ENCODE results near the gene AADACL2.
"Not testable (repeated sequence)": the region's sequence is repeated elsewhere in the genome, so short reads cannot be mapped to it uniquely, and the experiment has no call there.

Gene AADACL2, protein sequence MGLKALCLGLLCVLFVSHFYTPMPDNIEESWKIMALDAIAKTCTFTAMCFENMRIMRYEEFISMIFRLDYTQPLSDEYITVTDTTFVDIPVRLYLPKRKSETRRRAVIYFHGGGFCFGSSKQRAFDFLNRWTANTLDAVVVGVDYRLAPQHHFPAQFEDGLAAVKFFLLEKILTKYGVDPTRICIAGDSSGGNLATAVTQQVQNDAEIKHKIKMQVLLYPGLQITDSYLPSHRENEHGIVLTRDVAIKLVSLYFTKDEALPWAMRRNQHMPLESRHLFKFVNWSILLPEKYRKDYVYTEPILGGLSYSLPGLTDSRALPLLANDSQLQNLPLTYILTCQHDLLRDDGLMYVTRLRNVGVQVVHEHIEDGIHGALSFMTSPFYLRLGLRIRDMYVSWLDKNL

DNA sequence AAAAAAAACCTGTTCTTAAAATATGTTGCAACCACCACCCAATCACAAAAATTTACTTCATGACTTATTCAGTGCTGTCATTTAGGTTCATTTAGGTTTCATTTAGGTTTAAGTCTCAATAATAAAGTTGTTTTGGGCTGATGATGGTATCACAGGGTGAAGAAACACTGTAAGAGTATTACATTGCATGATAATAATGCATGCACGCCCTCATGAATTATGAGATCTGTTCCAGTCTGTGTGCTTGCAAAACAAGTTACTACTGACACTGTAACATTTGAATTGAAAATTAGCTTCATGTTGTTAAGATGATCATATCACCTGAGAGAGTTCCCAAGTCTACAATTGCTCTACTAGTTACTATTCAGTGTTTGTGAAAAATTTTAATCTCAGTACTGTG, at the start of gene AADACL2:
Gene AADACL2, plus strand, starts transcription at position 315 of the 400 bp plus-strand sequence. CDS start 109 bp downstream, outside the sequence.
- DNase-seq = no peak

DNA sequence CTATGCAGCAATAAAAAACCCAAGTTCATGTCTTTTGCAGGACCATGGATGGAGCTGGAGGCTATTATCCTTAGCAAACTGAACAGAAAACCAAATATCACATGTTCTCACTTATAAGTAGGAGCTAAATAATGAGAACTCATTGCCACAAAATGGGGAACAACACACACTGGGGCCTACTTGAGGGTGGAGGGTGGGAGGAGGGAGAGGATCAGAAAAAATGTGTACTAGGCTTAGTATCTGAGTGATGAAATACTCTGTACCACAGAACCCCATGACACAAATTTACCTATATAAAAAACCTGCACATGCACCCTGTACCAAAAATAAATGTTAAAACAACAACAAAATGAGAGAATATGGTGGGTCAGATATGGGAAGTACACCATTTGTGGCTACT, 49.6 kb upstream of the AADACL2 start:
- DNase-seq = no peak

DNA sequence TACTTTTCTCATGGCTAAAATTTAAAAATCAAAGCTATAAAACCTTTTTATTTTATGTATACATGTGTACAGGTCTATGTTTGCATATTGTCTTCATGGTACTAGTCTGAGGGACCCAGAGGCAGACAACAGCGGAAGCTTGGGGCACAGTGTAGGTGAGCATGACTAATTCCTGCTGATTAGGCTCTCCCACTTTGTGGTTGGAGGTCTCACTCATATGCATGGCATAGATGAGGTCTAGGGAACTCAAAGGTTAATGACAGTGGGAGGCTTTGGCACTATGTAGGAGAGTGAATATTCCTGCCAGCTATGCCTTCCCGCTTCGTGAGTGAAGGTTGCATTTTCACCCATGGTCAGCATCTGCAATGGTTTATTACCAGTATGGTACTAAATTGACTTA, 47.5 kb upstream of the AADACL2 start:
- peak in 1 of 2 experiments; percentile 6 for DNase-seq

DNA sequence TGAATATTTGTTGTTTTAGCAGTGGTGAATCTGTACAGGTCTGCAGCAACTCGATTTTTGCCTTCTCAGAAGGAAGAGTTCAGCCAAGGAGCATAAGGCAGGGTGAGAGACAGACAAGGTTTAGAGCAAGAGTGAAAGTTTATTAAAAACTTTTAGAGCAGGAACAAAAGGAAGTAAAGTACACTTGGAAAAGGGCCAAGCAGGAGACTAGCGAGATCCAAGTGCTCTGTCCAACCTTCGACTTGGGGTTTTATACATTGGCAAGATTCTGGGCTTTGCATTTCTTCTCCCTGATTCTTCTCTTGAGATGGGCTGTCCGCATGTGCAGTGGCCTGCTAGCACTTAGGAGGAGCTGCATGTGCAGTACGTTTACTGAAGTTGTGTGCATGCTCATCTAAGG, 46.7 kb upstream of the AADACL2 start:
- DNase-seq = no peak

DNA sequence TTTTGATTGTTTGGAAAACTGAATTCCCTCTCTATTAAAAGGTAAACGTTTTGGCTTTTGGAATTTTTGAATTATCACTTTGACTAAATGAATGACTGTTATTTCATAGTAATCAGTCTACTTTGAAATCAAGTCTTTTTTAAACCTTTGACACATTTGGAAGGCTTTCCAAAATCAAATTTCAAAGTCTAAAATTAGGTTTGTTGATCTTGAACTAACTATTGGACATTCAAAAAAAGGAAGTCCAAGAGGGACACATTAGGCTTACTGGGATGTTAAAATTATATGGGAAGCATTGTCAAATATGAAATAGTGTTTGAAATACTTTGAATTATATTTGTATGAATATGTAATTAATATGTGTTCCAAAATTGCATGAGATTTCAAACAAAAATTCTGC, 45.2 kb upstream of the AADACL2 start:
- no peak for DNase-seq

DNA sequence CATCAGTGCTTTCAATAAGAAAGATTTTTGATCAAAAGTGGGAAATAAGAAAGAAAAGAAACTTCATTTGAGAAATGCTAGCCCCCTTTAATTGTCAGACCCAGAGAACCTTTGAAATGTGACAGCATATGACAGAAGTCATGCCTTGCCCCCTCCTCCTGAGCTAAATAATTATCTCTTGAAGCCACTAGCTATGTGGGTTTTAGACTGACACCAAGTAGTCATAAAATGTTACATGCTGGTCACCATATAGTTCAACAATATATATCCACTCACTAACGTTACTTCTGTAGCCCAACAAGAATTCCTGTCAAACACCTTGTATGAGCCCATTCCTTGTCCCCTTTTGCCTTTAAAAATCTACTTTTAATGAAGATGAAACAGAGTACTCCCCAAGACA, 43.1 kb upstream of the AADACL2 start:
- DNase-seq = no peak

DNA sequence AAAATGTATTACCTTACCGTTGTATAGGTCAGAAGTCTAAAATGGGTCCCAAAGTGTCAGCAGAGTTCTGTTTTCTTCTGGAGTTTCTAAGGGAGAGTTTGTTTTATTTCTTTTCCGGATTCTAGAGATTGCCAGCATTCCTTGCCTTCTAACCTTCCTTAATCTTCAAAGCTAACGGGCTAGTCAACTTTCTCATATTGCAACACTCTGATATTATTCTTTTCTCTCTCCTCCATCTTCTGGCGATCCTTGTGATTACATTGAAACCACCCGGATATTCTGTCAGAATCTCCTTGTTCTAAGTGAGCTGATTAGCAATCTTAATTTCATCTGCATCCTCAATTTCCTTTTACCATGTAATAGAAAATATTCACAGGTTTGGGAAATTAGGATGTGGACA, 36.2 kb upstream of the AADACL2 start:
- no peak for DNase-seq

DNA sequence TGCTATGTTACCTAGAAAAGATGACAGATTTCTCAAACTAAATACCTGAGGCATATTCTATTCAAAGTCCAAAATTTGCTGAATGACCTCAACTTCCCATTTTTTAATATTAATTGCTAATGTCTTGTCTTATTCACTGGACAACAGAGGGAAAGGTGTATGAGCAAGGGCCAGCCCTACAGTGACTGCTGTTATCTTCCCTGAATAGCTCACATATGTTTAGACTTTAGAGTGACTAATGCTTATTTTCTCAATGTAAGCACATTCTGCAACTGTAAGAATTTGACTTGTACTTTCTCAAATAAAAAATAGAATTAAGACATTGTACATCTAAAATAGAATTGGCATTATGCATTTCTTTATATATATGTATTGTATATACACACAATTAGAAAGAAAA, 26.5 kb upstream of the AADACL2 start:
- DNase-seq = no peak

DNA sequence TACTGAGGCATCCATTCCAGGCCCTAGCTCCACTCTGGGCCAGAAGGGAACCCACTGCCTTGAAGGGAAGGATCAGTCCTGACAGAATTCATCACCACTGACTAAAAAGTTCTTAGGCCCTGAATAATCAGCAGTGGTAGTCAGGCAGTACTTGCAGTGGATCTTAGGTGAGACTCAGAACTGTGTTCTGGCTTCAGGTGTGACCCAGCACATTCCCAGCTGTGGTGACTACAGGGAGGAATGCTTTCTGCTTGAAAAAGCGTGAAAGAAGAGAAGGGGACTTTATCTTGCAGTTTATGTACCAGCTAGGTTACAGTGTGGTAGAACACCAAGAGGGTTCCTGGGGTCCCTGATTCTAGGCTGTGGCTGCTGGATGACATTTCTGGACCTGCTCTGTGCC, 24.9 kb upstream of the AADACL2 start:
- no peak for DNase-seq

DNA sequence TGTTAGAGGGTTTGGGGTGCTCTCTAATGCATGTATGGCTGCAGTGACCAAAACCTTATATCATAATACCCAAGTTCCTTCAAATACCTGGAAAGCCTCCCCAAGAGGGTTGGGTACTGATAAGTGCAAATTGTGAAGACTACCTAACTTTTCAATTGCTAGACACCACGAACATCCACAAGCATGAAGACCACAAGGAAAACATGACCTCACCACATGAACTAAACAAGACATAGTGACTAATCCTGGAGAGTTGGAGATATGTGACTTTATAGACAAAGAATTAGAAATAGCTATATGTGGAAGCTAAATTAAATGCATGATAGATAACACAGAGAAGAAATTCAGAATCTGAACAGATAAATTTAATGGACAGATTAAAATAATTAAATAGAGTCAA, 23.9 kb upstream of the AADACL2 start:
- DNase-seq = no peak

DNA sequence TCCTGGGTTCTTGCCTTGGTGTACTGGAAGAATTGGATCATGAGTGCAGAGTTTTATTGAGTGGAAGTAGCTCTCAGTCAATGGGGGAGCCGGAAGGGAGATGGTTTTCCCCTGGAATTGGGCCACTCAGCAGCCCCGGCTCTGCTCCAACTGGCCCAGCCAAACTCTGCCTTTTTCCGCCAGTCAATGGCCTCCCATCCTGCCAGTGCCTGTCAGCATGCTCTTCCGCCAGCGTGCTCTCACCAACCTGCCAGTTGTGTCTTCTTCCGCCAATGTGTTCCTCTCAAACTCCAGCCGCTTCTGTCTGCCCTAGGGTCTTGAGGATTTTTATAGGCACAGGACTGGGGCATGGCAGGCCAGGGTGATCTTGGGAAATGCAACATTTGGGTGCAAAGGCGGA, 12.4 kb upstream of the AADACL2 start:
- DNase-seq = no peak

DNA sequence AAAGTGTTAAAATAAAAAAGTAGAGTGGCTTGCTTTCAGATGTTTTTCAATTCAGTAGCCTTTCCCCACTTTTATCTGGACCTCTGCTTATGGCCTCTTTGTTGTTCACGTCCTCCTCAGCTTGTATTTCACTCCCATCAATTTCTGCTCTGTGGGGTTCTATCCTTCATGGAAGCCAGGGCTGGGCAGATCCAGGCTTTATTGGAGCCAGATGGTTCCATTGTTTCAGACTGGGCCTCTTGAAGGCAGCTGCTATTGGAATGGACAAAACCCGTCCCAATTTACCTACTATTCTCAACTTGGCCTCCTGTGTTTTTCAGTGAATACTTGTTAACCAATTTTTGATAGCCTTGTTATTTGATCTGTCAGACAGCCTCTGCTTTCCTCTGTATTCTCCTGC, 10.9 kb upstream of the AADACL2 start:
- DNase-seq = no peak

DNA sequence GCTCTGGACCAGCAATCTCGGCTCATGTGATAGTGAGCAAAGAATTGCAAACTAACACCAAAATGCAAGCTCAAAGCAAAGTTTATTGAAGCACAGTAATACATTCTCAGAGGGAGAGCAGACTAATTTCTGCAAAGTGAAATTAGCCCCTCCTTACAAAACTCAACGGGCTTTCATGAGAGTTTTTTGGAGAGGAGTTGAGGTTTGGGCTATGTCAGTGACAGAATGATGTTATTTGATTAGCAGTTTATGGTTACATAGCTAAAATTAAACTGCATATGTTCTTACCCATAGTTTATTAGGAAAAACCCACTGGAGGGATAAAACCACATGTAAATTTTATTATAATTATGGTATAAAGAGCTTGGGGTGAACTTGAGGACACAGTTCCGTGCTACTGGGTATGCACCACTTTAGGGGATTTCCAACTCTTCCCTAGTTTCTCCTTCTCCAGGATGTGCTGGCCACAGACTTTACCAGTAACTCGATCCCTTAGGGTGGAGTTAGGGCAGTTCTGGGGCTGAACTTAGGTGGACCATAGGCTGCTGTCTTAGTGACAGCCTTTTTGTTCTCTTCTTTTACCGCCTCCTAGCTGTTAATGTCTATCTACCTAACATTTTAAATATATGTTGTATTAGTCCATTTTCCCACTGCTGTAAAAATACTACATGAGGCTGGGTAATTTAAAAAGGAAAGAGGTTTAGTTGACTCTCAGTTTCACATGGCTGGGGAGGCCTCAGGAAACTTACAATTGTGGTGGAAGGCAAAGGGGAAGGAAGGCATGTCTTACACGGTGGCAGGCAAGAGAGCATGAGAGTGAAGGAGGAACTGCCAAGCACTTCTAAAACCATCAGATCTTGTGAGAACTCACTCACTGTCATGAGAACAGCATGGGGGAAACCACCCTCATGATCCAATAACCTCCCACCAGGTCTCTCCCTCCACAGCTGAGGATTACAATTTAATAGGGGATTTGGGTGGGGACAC, 8.9 kb upstream of the AADACL2 start:
- no peak for DNase-seq

DNA sequence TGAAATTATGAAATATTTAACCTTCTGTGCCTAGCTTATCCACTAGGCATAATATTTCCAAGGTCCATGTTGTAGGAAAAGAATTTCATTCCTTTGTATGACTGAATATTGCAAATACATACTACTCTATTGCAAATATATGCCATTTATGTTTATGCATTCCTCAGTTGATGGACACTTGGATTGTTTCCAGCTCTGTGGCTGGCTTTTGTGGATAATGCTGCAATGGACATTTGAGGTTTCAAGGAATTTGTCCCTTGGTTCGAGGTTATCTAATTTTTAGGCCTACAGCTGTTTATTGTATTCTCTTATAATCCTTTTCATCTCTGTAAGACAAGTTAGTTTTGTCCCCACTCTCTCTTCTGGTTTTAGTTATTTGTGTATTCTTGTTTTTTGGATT, 7.7 kb upstream of the AADACL2 start:
- DNase-seq = no peak

DNA sequence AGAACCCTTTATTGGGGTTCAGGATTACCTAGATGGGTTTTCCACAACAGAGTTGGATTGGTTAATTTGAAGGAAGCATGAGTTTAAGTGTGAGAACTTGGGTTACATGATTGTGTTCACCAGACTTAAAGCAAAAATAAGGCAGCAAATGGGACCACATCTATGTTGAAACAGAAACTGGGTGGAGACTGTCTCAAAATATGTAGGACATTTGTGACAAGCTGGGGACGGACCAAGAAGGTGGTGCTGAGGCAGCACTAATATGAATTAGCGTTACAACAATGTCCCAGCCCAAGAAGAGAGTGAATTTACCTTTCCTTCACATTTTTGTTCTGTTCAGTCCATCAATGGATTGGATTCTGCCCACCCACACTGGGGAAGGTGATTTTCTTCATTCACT, 866 bp upstream of the AADACL2 start:
- DNase-seq = no peak

DNA sequence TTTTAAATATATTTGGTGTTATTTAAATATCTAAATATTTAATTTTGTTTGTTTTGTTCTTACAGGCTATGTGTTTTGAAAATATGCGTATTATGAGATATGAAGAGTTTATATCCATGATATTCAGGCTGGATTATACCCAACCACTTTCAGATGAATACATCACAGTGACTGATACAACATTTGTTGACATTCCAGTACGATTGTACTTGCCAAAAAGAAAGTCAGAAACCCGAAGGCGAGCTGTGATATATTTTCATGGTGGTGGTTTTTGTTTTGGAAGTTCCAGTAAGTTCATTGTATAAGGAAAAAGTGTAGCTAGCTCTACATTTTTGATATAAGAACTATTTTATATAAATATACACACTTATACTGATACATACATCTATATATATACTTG, 6.9 kb downstream of the AADACL2 start:
- no peak for DNase-seq

DNA sequence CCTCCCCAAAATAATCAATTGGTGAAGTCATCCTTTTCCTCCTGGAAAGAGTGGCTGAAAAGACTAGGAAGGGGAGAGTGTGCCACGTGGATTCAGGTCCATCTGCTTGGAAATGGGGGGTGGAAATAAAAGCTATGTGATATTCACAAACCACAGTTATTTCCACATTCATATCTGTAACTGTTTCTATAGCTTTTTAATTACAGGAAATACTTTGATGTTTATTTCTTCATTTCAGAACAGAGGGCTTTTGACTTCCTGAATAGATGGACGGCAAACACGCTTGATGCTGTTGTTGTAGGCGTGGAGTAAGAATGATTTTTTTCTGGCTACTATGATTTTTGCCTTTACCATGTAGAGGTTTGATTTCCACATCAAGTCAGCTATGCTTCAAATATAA, 10.1 kb downstream of the AADACL2 start:
- peak; percentile 15 to 26 for DNase-seq

DNA sequence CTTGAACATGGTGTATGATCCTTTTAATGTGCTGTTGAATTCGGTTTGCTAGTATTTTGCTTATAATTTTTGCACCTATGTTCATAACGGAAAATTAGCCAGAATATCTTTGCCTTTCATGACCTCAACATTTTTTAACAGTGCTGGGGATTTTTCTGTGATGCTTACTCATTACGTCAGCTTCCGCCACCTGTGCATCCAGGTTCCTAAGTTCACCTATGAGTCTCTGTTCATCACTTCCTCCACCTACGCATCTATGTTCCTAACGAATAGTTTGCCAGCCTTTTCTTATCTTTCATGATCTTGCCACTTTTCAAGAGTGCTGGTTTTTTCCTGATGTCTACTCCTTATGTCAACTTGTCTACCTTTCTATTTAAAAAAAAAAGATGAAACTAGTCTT, 16.5 kb downstream of the AADACL2 start:
- no peak for DNase-seq

DNA sequence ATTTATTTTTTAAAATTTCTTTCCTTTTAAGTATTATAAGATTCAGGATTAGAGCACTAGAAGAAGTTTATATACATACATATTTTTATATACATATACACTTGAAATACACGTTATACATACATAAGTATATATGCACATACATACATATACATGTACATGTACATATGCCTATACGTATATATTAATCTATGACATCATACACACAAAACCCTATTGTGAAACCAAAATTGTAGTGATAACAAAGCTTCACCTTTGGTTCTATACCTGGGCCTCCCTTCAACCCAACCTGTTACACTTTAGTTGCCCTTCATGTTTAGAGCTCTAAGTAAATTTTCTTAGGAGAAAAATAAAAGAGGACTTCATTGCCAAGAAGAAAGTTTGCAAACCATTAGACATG, 17.0 kb downstream of the AADACL2 start:
- no peak for DNase-seq

DNA sequence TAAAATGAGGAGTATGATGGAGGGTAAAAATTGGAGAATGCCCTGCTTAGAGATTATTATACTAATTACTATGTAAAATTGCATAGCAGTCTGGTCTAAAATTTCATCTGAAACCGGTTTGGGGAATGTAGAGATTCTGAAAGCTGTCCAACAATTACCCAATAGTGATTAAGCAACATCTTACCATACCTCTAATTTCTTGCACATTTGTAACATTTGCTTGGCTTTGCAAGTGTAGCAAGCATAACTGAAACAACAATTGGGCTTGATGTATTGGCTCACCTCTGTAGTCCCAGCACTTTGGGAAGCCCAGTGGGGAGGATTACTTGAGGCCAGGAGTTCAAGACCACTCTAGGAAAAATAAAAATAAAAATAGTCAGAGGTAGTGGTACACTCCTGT, 17.4 kb downstream of the AADACL2 start:
- peak; percentile 83 to 85 for DNase-seq

DNA sequence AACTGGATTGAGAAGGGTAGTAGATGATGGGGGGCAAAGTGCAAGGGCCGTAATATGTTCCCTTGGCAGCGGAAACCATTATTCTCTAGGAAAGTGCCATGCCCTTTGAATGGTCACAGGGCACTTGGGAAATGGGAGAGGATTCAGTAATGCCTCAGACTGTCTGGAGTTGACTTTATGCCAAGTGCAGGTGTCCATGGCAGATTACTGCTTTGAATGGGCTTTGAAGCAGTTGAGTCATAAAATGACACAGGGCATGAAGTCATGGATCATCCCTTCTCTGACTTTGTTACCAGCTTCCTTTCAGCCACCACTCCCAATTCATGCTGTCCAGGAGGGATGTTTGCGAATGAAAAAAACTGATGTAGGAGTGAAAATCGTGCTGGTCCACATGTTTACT, 20.1 kb downstream of the AADACL2 start:
- DNase-seq = no peak

DNA sequence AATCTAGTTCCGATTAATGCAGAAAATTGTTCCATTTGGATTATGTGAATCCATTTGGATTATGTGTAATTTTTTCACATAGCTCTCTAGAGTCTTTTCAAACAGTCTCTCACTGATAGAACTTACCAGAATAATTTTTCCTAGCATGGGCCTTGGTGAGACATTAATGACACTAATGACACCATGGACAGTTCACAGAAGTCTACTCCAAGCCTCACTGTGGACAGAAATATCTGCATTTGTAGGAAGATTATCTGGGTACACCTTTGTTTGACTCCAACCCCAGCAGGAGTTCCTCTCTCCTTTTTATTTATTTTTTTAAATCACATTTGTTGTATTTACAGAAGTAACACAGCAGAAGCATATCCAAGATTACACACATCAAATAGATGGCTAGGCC, 27.9 kb downstream of the AADACL2 start:
- no peak for DNase-seq

DNA sequence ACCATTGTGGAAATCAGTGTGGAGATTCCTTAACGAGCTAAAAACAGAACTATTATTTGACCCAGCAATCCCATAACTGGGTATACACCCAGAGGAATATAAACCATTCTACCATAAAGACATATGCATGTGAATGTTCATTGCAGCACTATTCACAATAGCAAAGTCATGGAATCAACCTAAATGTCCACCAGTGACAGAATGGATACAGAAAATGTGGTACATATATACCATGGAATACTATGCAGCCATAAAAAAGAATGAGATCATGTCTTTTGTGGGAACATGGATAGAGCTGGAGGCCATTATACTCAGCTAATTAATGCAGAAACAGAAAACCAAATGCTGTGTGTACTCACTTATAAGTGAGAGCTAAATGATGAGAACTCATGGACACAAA, 31.0 kb downstream of the AADACL2 start:
- not testable (repeated sequence) for DNase-seq

DNA sequence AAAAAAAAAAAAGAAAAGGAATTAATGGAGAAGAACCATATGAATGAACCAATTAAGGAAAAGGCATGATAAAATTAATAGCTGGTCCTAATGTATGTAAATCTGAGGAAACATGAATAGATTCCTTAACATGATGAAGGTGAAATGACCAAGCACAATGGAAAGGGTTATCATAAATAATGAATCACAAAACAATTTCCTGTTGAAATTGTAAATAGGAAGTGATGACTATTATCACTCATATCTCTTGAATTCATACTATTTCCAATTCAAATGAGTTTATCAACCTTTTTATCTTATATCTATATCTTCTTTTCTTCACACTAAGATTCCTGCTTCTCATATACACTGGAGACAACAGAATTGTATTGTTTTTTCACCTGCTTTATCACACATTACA, 32.0 kb downstream of the AADACL2 start:
- DNase-seq = peak in 1 of 2 experiments; percentile 9

Measured in AML-193 (cell line).